Heart right ventricle (tissue), 16 donors: ENCODE measurements around the gene PIP4K2A. TPM values are rescaled to one million over a fixed set of nuclear protein-coding genes. Genes with fewer than 3 reads are reported as not detected.

Experiments
- ATAC-seq, 8 donors: fragments of 200-7000 bp; cut with Tn5 transposase; one replicate each; pipeline ENCODE4 v1.9.1; 2020; ENCODE audit warnings: mild to moderate bottlenecking in 8 of 8, moderate library complexity in 8 of 8, moderate number of reproducible peaks in 1 of 8
- DNase-seq, 2 donors: peaks; one replicate each; pipeline ENCODE4 v3.0.0-alpha.2; 2020
- H3K27ac ChIP-seq, 10 donors: fragments of 200-600 bp; sonication (generic) in 2 of 10; one replicate each; pipeline versions ENCODE4 v1.5.0 to v1.8.0; 2020 to 2022; ENCODE audit warnings: mild to moderate bottlenecking in 3 of 10
- H3K27me3 ChIP-seq, 7 donors: fragments of 200-600 bp; one replicate each; pipeline ENCODE4 v1.8.0; 2021 to 2022; ENCODE audit warnings: mild to moderate bottlenecking in 2 of 7
- H3K36me3 ChIP-seq, 9 donors: fragments of 200-600 bp; sonication (generic) in 1 of 9; one replicate each; pipeline versions ENCODE4 v1.5.0 to v1.8.0; 2020 to 2022; ENCODE audit warnings: mild to moderate bottlenecking in 2 of 9
- H3K4me1 ChIP-seq, 9 donors: fragments of 200-600 bp; sonication (generic) in 1 of 9; one replicate each; pipeline versions ENCODE4 v1.5.0 to v1.8.0; 2020 to 2022; ENCODE audit warnings: mild to moderate bottlenecking in 4 of 9
- H3K4me3 ChIP-seq, 10 donors: fragments of 200-600 bp; sonication (generic) in 2 of 10; one replicate each; pipeline versions ENCODE4 v1.5.0 to v1.8.0; 2020 to 2022; ENCODE audit warnings: mild to moderate bottlenecking in 7 of 10, moderate library complexity in 2 of 10
- H3K9me3 ChIP-seq, 11 donors: fragments of 200-600 bp in 10 of 11; sonication (generic) in 2 of 11; one replicate each; pipeline versions ENCODE4 v1.5.0 to v1.8.0; 2013 to 2022; ENCODE audit warnings: mild to moderate bottlenecking in 2 of 11, control low read depth in 1 of 11, moderate library complexity in 1 of 11
- CTCF ChIP-seq, 9 donors: fragments of 200-600 bp; sonication (generic) in 2 of 9; IDR thresholded peaks; one replicate each; pipeline versions ENCODE4 v1.5.0 to v1.8.0; 2021 to 2022; ENCODE audit warnings: antibody characterized with exemption in 9 of 9, mild to moderate bottlenecking in 5 of 9, moderate library complexity in 1 of 9
- WGBS, 2 donors: extraction: QIAGEN DNeasy Blood & Tissue Kit; methylation state at CpG; one replicate each; pipeline ENCODE4 v1.1.7; 2013; ENCODE audit warnings: inconsistent platforms in 1 of 2; 5-methylcytosine and 5-hydroxymethylcytosine counted together
- intact Hi-C, 10 donors: fragments of 100-400 bp; cut with DNase I; formaldehyde crosslinking; loops; one replicate each; pipeline versions ENCODE4 v1.11.1 to v1.14.2; 2022
- polyA plus RNA-seq, 2 donors: library from polyadenylated mRNA; stranded (reverse); fragments of 200-250 nt; gene quantifications; one replicate each; pipeline ENCODE4 v1.2.3, GENCODE V29; 2013
- total RNA-seq, 10 donors: library from RNA; stranded (reverse); fragmentation: NEBNext Ultra II Directional in 3 of 10; extraction: Animal tissue kit (Norgen Biotek cat#: 25700) in 3 of 10; gene quantifications; one replicate each; pipeline versions ENCODE4 v1.2.1 to v1.2.4, GENCODE V29; 2021 to 2023
- donor health status: Arrhythmogenic right ventricular cardiomyopathy.
- donor health status: ischemic (EF 13 %, LVEDD 7.1; RV severe dilation, severe dysfunction).
- donor health status: healthy with polysubstance abuse.
- donor health status: DM: no; HTN: yes; CAD: no.
- donor health status: DM: no; HTN: no; CAD: no.
- donor health status: ischemic (EF 25% LVEDD 6.9; RV normal size, moderate dysfunction).
- donor health status: ischemic (EF 25% LVEDD 5.7; RV mildly dilated, moderate dysfunction).
- donor health status: healthy.
- donor health status: DM: yes; HTN: yes; CAD: no.
- donor health status: Ischemic cardiomyopathy.
- donor health status: ischemic (EF 35%, LVEDD 5.7; RV mildly dilated, moderate dysfunction).
- donor health status: nonischemic (EF 11% LVEDD 7.7; RV severe dilation, severe dysfunction).
- donor health status: DM: yes; HTN: yes; CAD: no.
- donor health status: PGD.
- donor health status: ischemic (EF 29% LVEDD 5.4; RV normal size, mild dysfunction).
- donor health status: nonischemic (EF 23%, LVEDD 6.1; RV moderate dilation, normal function).

Gene PIP4K2A
- total and polyA plus RNA-seq, 12 donors, result 6.0 to 29.1 (median 13.3) TPM

- TF ChIP-seq CTCF (IDR thresholded peaks at IDR 0.05), result no peak
- DNase-seq (no peak), ATAC-seq (no peak)
- intact Hi-C loops, result loop anchor here in 1 of 10 donors (10.0 kb wide), 1 partner anchor 452 kb away; no protein-coding TSS in a partner anchor
- WGBS, 2 donors, result 81 to 90% methylated on average over 9 to 10 of the region's 10 CpGs
- Histone ChIP-seq H3K36me3 (peaks cover 0 to 24% (median 0%) of the 10 kb centered on the region in 9 donors), H3K27ac (peak overlapping the region in 1 of 10 donors; percentile 73), H3K9me3 (no peaks in the 10 kb centered on the region), H3K27me3 (no peaks in the 10 kb centered on the region), H3K4me3 (no peak overlapping the region), H3K4me1 (peaks cover 0 to 86% (median 18%) of the 10 kb centered on the region in 9 donors)
These were observed 102.1 kb downstream of the PIP4K2A start for GRCh38 chr10:22612318-22612717.

DNA sequence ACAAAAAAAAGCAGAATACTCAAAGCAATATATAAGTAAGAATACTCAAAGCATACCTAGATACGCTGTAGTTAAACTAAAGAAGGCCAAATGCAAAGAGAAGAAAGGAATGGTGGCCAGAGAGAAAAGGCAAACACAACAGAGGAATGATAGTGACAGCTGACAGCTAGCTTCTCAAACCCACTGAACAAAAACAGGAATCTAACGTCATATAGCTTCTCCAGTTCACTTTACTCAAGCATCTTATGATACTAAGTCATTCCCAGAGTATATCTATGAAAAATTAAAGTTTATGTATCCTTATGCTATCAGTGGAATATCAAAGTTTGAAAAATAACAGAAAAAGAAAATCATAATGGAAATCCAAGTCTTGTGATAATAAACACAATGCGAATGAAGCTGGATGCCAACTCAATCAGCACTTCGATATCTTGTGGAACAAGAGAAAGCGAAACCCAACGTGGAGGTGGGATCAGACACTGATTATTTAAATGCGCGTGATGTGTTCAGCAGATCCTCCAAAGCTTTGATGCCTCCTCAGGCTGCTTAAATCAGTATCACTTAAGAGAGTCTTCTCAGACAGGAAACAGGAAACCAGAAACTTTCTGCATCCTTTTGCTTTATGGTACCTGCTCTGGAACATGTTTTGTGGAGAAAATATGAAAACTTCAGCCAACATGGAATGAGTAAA is 102.8 kb downstream of the PIP4K2A start:
- H3K4me1 ChIP-seq, result peaks cover 0 to 86% (median 13%) of the 10 kb centered on the region in 9 donors
- peak overlapping the region in 1 of 10 donors; percentile 73 for H3K27ac ChIP-seq
- no peak for TF ChIP-seq CTCF (IDR thresholded peaks at IDR 0.05)
- H3K27me3 ChIP-seq, result no peaks in the 10 kb centered on the region
- no peaks in the 10 kb centered on the region for H3K9me3 ChIP-seq
- WGBS, 2 donors, result 89 to 90% methylated on average over 8 of the region's 8 CpGs
- peaks cover 0 to 28% (median 0%) of the 10 kb centered on the region in 9 donors for H3K36me3 ChIP-seq
- intact Hi-C loops, result loop anchor here in 1 of 10 donors (10.0 kb wide), 1 partner anchor 453 kb away; no protein-coding TSS in a partner anchor
- ATAC-seq, result no peak
- H3K4me3 ChIP-seq, result peak overlapping the region in 1 of 10 donors; percentile 27
- DNase-seq, result no peak

GRCh38 chr10:22610610-22611009 is 103.8 kb downstream of the PIP4K2A start:
- Histone ChIP-seq H3K9me3 (no peaks in the 10 kb centered on the region), H3K27me3 (no peaks in the 10 kb centered on the region), H3K36me3 (peaks cover 0 to 28% (median 0%) of the 10 kb centered on the region in 9 donors), H3K4me3 (no peak overlapping the region), H3K27ac (peak overlapping the region in 1 of 10 donors; percentile 67), H3K4me1 (peaks cover 0 to 86% (median 4%) of the 10 kb centered on the region in 9 donors)
- DNase-seq (no peak), ATAC-seq (no peak)
- no peak for TF ChIP-seq CTCF (IDR thresholded peaks at IDR 0.05)
- WGBS, 2 donors, result 78 to 81% methylated on average over 5 of the region's 5 CpGs
- intact Hi-C loops, result loop anchor here in 1 of 10 donors (10.0 kb wide), 1 partner anchor 454 kb away; no protein-coding TSS in a partner anchor

GRCh38 chr10:22609719-22610465 is 104.5 kb downstream of the PIP4K2A start:
- no peaks in the 10 kb centered on the region for H3K9me3 ChIP-seq
- peaks cover 0 to 86% (median 0%) of the 10 kb centered on the region in 9 donors for H3K4me1 ChIP-seq
- WGBS, 2 donors, result 60 to 65% methylated on average over 6 of the region's 6 CpGs
- no peak overlapping the region for H3K4me3 ChIP-seq
- ATAC-seq, result no peak
- H3K27me3 ChIP-seq, result no peaks in the 10 kb centered on the region
- H3K27ac ChIP-seq, result peak overlapping the region in 1 of 10 donors; percentile 67
- TF ChIP-seq CTCF (IDR thresholded peaks at IDR 0.05), result no peak
- H3K36me3 ChIP-seq, result peaks cover 0 to 28% (median 0%) of the 10 kb centered on the region in 9 donors
- intact Hi-C loops, result loop anchor here in 3 of 10 donors (10.0 kb wide), 2 partner anchors 95 to 455 kb away; no protein-coding TSS in a partner anchor
- DNase-seq, result no peak
